ENCODE measurements around the gene SMIM35.

Gene SMIM35

GRCh38 chr11:118051136-118051610, 35.6 kb downstream of the SMIM35 start:
- H2AK5ac ChIP-seq (ENCODE audit: low read length), result no peak overlapping the region
- H3K27me3 ChIP-seq (ENCODE audit: insufficient read depth, low read length), result no peaks in the 10 kb centered on the region
- H3K79me1 ChIP-seq (ENCODE audit: low read length), result no peaks in the 10 kb centered on the region
- H2BK5ac ChIP-seq (ENCODE audit: low read depth, low read length, poor library complexity), result no peak overlapping the region
- no peak overlapping the region for H3K4me2 ChIP-seq (ENCODE audit: low read length)
- no peak overlapping the region for H3K18ac ChIP-seq (ENCODE audit: low read length)
- H3K9ac ChIP-seq (ENCODE audit: low read length), result no peak overlapping the region
- no peaks in the 10 kb centered on the region for H3K9me3 ChIP-seq (ENCODE audit: insufficient read depth, low read depth, low read length)
- H3K27ac ChIP-seq (ENCODE audit: low read depth, low read length), result no peak overlapping the region
- H3K36me3 ChIP-seq (ENCODE audit: control insufficient read depth in 1 of 2, insufficient read depth in 2 of 2, low read length in 2 of 2), result no peaks in the 10 kb centered on the region
- H4K91ac ChIP-seq (ENCODE audit: low read depth, low read length), result no peak overlapping the region
- no CpG with 5 or more reads among the region's 7 CpGs for WGBS (ENCODE audit: extremely low coverage, insufficient coverage, insufficient read length)
- no peaks in the 10 kb centered on the region for H3K79me2 ChIP-seq (ENCODE audit: control insufficient read depth, insufficient read depth, low read length, poor library complexity)
- DNase-seq, result no peak
- H3K4me3 ChIP-seq (ENCODE audit: low read depth, low read length), result no peak overlapping the region
- no peak overlapping the region for H3K23ac ChIP-seq (ENCODE audit: low read length)
- H2BK120ac ChIP-seq (ENCODE audit: insufficient read depth, low read length, poor library complexity), result no peak overlapping the region
- no peak overlapping the region for H4K12ac ChIP-seq (ENCODE audit: low read depth, low read length)
- no peak overlapping the region for H3K4ac ChIP-seq (ENCODE audit: low read depth, low read length)
- H2BK12ac ChIP-seq (ENCODE audit: low read length), result no peak overlapping the region
- no peaks in the 10 kb centered on the region for H3K4me1 ChIP-seq (ENCODE audit: control insufficient read depth in 1 of 2, insufficient read depth in 2 of 2, low read length in 2 of 2)
- H2AFZ ChIP-seq (ENCODE audit: insufficient read depth, low read length, poor library complexity), result no peak overlapping the region
- H4K8ac ChIP-seq (ENCODE audit: low read depth, low read length), result no peak overlapping the region
- no peak overlapping the region for H3K14ac ChIP-seq (ENCODE audit: low read length)

DNA sequence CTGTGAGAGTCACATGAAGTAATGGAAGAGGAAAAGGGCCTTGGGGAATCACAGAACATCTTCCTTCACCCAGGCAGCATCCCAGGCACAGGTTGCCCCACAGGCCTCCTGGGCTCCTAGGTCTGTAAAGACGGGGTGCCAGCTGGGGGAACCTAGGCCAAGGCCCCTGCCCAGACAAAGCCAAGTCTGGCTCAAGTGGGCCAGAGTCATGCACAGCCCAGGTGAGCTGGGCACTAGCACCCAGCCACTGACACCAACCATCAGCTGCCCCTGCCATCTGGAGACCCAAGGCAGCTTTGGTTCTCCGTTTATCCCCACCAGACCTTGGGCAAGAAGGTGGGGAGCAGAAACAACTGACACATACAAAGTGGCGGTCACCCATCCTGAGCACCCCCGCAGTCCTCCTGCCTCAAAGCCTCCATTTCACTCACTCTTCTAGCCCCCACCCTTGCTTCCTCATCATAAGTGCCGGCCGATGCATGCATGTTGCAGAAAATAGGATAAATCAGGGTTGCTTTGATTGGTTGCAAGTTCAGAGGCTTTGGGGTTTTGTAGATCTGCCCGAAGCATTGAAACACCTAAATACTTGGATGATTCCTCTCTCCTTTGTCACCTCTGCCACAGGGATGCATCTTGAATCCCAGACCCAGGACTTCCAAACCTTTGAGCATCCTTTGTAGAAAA, 36.4 kb downstream of the SMIM35 start:
- H3K23ac ChIP-seq (ENCODE audit: low read length), result no peak overlapping the region
- H4K8ac ChIP-seq (ENCODE audit: low read depth, low read length), result no peak overlapping the region
- H3K79me1 ChIP-seq (ENCODE audit: low read length), result no peaks in the 10 kb centered on the region
- DNase-seq, result no peak
- no peaks in the 10 kb centered on the region for H3K36me3 ChIP-seq (ENCODE audit: control insufficient read depth in 1 of 2, insufficient read depth in 2 of 2, low read length in 2 of 2)
- no peak overlapping the region for H2BK5ac ChIP-seq (ENCODE audit: low read depth, low read length, poor library complexity)
- no peak overlapping the region for H2AK5ac ChIP-seq (ENCODE audit: low read length)
- H3K4me2 ChIP-seq (ENCODE audit: low read length), result no peak overlapping the region
- H3K9ac ChIP-seq (ENCODE audit: low read length), result no peak overlapping the region
- no peaks in the 10 kb centered on the region for H3K4me1 ChIP-seq (ENCODE audit: control insufficient read depth in 1 of 2, insufficient read depth in 2 of 2, low read length in 2 of 2)
- no peaks in the 10 kb centered on the region for H3K79me2 ChIP-seq (ENCODE audit: control insufficient read depth, insufficient read depth, low read length, poor library complexity)
- H3K4ac ChIP-seq (ENCODE audit: low read depth, low read length), result no peak overlapping the region
- H3K4me3 ChIP-seq (ENCODE audit: low read depth, low read length), result no peak overlapping the region
- no peak overlapping the region for H2AFZ ChIP-seq (ENCODE audit: insufficient read depth, low read length, poor library complexity)
- no peak overlapping the region for H3K27ac ChIP-seq (ENCODE audit: low read depth, low read length)
- no peaks in the 10 kb centered on the region for H3K27me3 ChIP-seq (ENCODE audit: insufficient read depth, low read length)
- H4K12ac ChIP-seq (ENCODE audit: low read depth, low read length), result no peak overlapping the region
- H2BK120ac ChIP-seq (ENCODE audit: insufficient read depth, low read length, poor library complexity), result no peak overlapping the region
- no CpG with 5 or more reads among the region's 7 CpGs for WGBS (ENCODE audit: extremely low coverage, insufficient coverage, insufficient read length)
- no peak overlapping the region for H3K14ac ChIP-seq (ENCODE audit: low read length)
- no peak overlapping the region for H2BK12ac ChIP-seq (ENCODE audit: low read length)
- H3K18ac ChIP-seq (ENCODE audit: low read length), result no peak overlapping the region
- H3K9me3 ChIP-seq (ENCODE audit: insufficient read depth, low read depth, low read length), result no peaks in the 10 kb centered on the region
- H4K91ac ChIP-seq (ENCODE audit: low read depth, low read length), result no peak overlapping the region

DNA sequence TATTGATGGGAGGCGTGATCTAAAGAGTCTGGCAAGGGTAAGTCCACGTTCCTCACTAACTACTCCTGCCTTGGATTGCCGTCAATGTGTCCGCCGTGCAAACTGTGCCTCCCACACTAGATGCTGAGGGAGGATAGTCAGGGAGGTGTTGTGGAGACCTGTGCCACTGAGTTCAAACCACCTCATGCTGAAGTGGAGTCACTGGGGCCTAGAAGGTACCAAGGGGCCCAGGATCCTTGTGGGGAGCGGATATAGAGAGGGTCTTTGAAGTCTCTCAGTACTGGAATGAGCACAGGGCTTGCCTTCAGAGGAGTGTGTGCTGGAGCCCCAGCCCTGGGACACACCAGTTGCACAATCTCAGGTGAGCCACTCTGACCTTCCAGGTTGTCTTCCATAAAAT, 37.0 kb downstream of the SMIM35 start:
- no peak overlapping the region for H2AK5ac ChIP-seq (ENCODE audit: low read length)
- no peaks in the 10 kb centered on the region for H3K79me2 ChIP-seq (ENCODE audit: control insufficient read depth, insufficient read depth, low read length, poor library complexity)

GRCh38 chr11:118048472-118049370, 38.0 kb downstream of the SMIM35 start:
- no peaks in the 10 kb centered on the region for H3K4me1 ChIP-seq (ENCODE audit: control insufficient read depth in 1 of 2, insufficient read depth in 2 of 2, low read length in 2 of 2)
- no peak overlapping the region for H3K9ac ChIP-seq (ENCODE audit: low read length)
- no peak overlapping the region for H3K27ac ChIP-seq (ENCODE audit: low read depth, low read length)
- no peaks in the 10 kb centered on the region for H3K27me3 ChIP-seq (ENCODE audit: insufficient read depth, low read length)
- H3K4me3 ChIP-seq (ENCODE audit: low read depth, low read length), result no peak overlapping the region
- H4K8ac ChIP-seq (ENCODE audit: low read depth, low read length), result no peak overlapping the region
- H3K79me1 ChIP-seq (ENCODE audit: low read length), result no peaks in the 10 kb centered on the region
- H3K14ac ChIP-seq (ENCODE audit: low read length), result no peak overlapping the region
- H2AK5ac ChIP-seq (ENCODE audit: low read length), result no peak overlapping the region
- no peak overlapping the region for H2BK120ac ChIP-seq (ENCODE audit: insufficient read depth, low read length, poor library complexity)
- no peaks in the 10 kb centered on the region for H3K79me2 ChIP-seq (ENCODE audit: control insufficient read depth, insufficient read depth, low read length, poor library complexity)
- no peaks in the 10 kb centered on the region for H3K9me3 ChIP-seq (ENCODE audit: insufficient read depth, low read depth, low read length)
- no peak overlapping the region for H3K4me2 ChIP-seq (ENCODE audit: low read length)
- no peaks in the 10 kb centered on the region for H3K36me3 ChIP-seq (ENCODE audit: control insufficient read depth in 1 of 2, insufficient read depth in 2 of 2, low read length in 2 of 2)
- WGBS (ENCODE audit: extremely low coverage, insufficient coverage, insufficient read length), result no CpG with 5 or more reads among the region's 11 CpGs
- no peak for DNase-seq
- H3K23ac ChIP-seq (ENCODE audit: low read length), result no peak overlapping the region
- H4K12ac ChIP-seq (ENCODE audit: low read depth, low read length), result no peak overlapping the region
- no peak overlapping the region for H2BK5ac ChIP-seq (ENCODE audit: low read depth, low read length, poor library complexity)
- no peak overlapping the region for H2BK12ac ChIP-seq (ENCODE audit: low read length)
- no peak overlapping the region for H2AFZ ChIP-seq (ENCODE audit: insufficient read depth, low read length, poor library complexity)
- no peak overlapping the region for H3K4ac ChIP-seq (ENCODE audit: low read depth, low read length)
- no peak overlapping the region for H3K18ac ChIP-seq (ENCODE audit: low read length)
- no peak overlapping the region for H4K91ac ChIP-seq (ENCODE audit: low read depth, low read length)

More for the DNA sequence above, 37.0 kb downstream of the SMIM35 start:
- Histone ChIP-seq H4K8ac (ENCODE audit: low read depth, low read length) (no peak overlapping the region), H3K14ac (ENCODE audit: low read length) (no peak overlapping the region), H3K4me1 (ENCODE audit: control insufficient read depth in 1 of 2, insufficient read depth in 2 of 2, low read length in 2 of 2) (no peaks in the 10 kb centered on the region), H3K27ac (ENCODE audit: low read depth, low read length) (no peak overlapping the region), H2AFZ (ENCODE audit: insufficient read depth, low read length, poor library complexity) (no peak overlapping the region), H3K9ac (ENCODE audit: low read length) (no peak overlapping the region), H2BK5ac (ENCODE audit: low read depth, low read length, poor library complexity) (no peak overlapping the region), H3K27me3 (ENCODE audit: insufficient read depth, low read length) (no peaks in the 10 kb centered on the region), H3K4me3 (ENCODE audit: low read depth, low read length) (no peak overlapping the region), H3K36me3 (ENCODE audit: control insufficient read depth in 1 of 2, insufficient read depth in 2 of 2, low read length in 2 of 2) (no peaks in the 10 kb centered on the region), H3K4ac (ENCODE audit: low read depth, low read length) (no peak overlapping the region), H3K9me3 (ENCODE audit: insufficient read depth, low read depth, low read length) (no peaks in the 10 kb centered on the region), H4K91ac (ENCODE audit: low read depth, low read length) (no peak overlapping the region), H3K23ac (ENCODE audit: low read length) (no peak overlapping the region), H4K12ac (ENCODE audit: low read depth, low read length) (no peak overlapping the region), H2BK120ac (ENCODE audit: insufficient read depth, low read length, poor library complexity) (no peak overlapping the region), H3K79me1 (ENCODE audit: low read length) (no peaks in the 10 kb centered on the region), H3K4me2 (ENCODE audit: low read length) (no peak overlapping the region), H2BK12ac (ENCODE audit: low read length) (no peak overlapping the region), H3K18ac (ENCODE audit: low read length) (no peak overlapping the region)
- no CpG with 5 or more reads among the region's 6 CpGs for WGBS (ENCODE audit: extremely low coverage, insufficient coverage, insufficient read length)
- no peak for DNase-seq
